Motor neuron (in vitro differentiated cells): ENCODE results near the gene MSN. TPM values are rescaled to one million over a fixed set of nuclear protein-coding genes. Genes with fewer than 3 reads are reported as not detected.

Experiments used
- ATAC-seq, 8 experiments: fragments of 200-7000 bp; cut with Tn5 transposase; replicated peaks in 6 of 8; 2 replicates each; pipeline ENCODE4 v1.8.0; 2021; ENCODE audit warnings: mild to moderate bottlenecking in 8 of 8, moderate library complexity in 8 of 8
- H3K27ac ChIP-seq, 2 donors: fragments of 250-450 bp; sonication (Bioruptor Pico); 2 replicates each; pipeline ENCODE4 v1.9.0; 2021; ENCODE audit warnings: antibody characterized with exemption in 2 of 2, mild to moderate bottlenecking in 2 of 2, moderate library complexity in 1 of 2
- H3K4me1 ChIP-seq, 2 donors: fragments of 250-450 bp; sonication (Bioruptor Pico); replicated peaks in 1 of 2; 2 replicates each; pipeline ENCODE4 v1.6.1; 2021; ENCODE audit warnings: antibody characterized with exemption in 2 of 2, mild to moderate bottlenecking in 2 of 2, moderate library complexity in 1 of 2
- H3K4me3 ChIP-seq, 5 donors: fragments of 250-450 bp; sonication (Bioruptor Pico); 2 replicates each; pipeline ENCODE4 v1.9.0; 2021; ENCODE audit warnings: antibody characterized with exemption in 5 of 5, mild to moderate bottlenecking in 5 of 5, moderate library complexity in 4 of 5
- WGBS, 10 experiments: fragments of 450-650 bp; shearing (Covaris generic); methylation state at CpG; one replicate each; pipeline ENCODE4 v1.0.0; 2022; 5-methylcytosine and 5-hydroxymethylcytosine counted together
- in situ Hi-C, 9 experiments: fragments of 400-800 bp; cut with MboI; loops; one replicate each; pipeline ENCODE4 v1.15.0; 2021; ENCODE audit warnings: low sequenced_read_pairs in 9 of 9, low pct_unique_long_range_greater_than_20kb in 2 of 9; ENCODE audit not compliant: unreplicated experiment in 9 of 9
- total RNA-seq, 8 experiments: library from RNA; unstranded; fragments of 300-600 nt; gene quantifications; 2 replicates each; pipeline versions ENCODE4 v1.2.3 to v1.2.4, GENCODE V29; 2022

MSN gene
- total RNA-seq, 8 experiments from 2014 or later = 41.7 to 210 (median 113) TPM

- in situ Hi-C loops = no loop called here
- no peak overlapping the region for H3K4me3 ChIP-seq
- WGBS, 10 experiments = 33 to 100% (median 100%) methylated on average over 1 to 3 of the region's 5 CpGs; no CpG with 5 or more reads in 5 of the 10 experiments
- no peak for ATAC-seq
- H3K4me1 ChIP-seq = no peaks in the 10 kb centered on the region
- no peak overlapping the region for H3K27ac ChIP-seq
These were observed 38.0 kb downstream of the MSN start for GRCh38 chrX:65705439-65705838.

- ATAC-seq = peak in 5 of 8 experiments; percentile 15 to 74 (median 60)
- H3K27ac ChIP-seq = no peak overlapping the region
- WGBS, 10 experiments = 45% methylated on average over 2 of the region's 5 CpGs; no CpG with 5 or more reads in 9 of the 10 experiments
These were observed 38.8 kb downstream of the MSN start for GRCh38 chrX:65706041-65706828.

GRCh38 chrX:65707151-65707550, 39.7 kb downstream of the MSN start:
- Histone ChIP-seq H3K4me3 (no peak overlapping the region), H3K4me1 (no peaks in the 10 kb centered on the region), H3K27ac (no peak overlapping the region)
- in situ Hi-C loops = no loop called here
- WGBS, 10 experiments = 0% methylated on average over 1 of the region's 2 CpGs; no CpG with 5 or more reads in 9 of the 10 experiments
- peak in 1 of 8 experiments; percentile 24 for ATAC-seq

More at GRCh38 chrX:65706041-65706828, 38.8 kb downstream of the MSN start:
- H3K4me3 ChIP-seq = no peak overlapping the region
- H3K4me1 ChIP-seq = no peaks in the 10 kb centered on the region
- in situ Hi-C loops = no loop called here

- Histone ChIP-seq H3K27ac (no peak overlapping the region), H3K4me1 (no peaks in the 10 kb centered on the region), H3K4me3 (no peak overlapping the region)
- in situ Hi-C loops = no loop called here
- ATAC-seq = no peak
- WGBS, 10 experiments = 40 to 100% (median 80%) methylated on average over 1 to 5 of the region's 6 CpGs; no CpG with 5 or more reads in 1 of the 10 experiments
These were observed 44.8 kb downstream of the MSN start for GRCh38 chrX:65712005-65712806.

GRCh38 chrX:65718538-65718937, 51.1 kb downstream of the MSN start:
- WGBS, 10 experiments = 31 to 100% (median 80%) methylated on average over 1 to 2 of the region's 4 CpGs; no CpG with 5 or more reads in 6 of the 10 experiments
- ATAC-seq = no peak
- Histone ChIP-seq H3K4me1 (no peaks in the 10 kb centered on the region), H3K4me3 (no peak overlapping the region), H3K27ac (no peak overlapping the region)
- in situ Hi-C loops = no loop called here

- ATAC-seq = no peak
- no peaks in the 10 kb centered on the region for H3K4me1 ChIP-seq
- in situ Hi-C loops = no loop called here
- no peak overlapping the region for H3K4me3 ChIP-seq
- WGBS, 10 experiments = 57% methylated on average over 2 of the region's 2 CpGs; no CpG with 5 or more reads in 9 of the 10 experiments
- no peak overlapping the region for H3K27ac ChIP-seq
These were observed 53.0 kb downstream of the MSN start for GRCh38 chrX:65720381-65720964.

- H3K4me3 ChIP-seq = no peak overlapping the region
- WGBS, 10 experiments = 19 to 100% (median 50%) methylated on average over 1 to 2 of the region's 2 CpGs; no CpG with 5 or more reads in 6 of the 10 experiments
- ATAC-seq = no peak
- in situ Hi-C loops = no loop called here
- H3K4me1 ChIP-seq = no peaks in the 10 kb centered on the region
- H3K27ac ChIP-seq = no peak overlapping the region
These were observed 56.3 kb downstream of the MSN start for GRCh38 chrX:65723706-65724105.

- Histone ChIP-seq H3K27ac (no peak overlapping the region), H3K4me1 (no peaks in the 10 kb centered on the region), H3K4me3 (no peak overlapping the region)
- 0% methylated on average over 1 of the region's 1 CpG; no CpG with 5 or more reads in 8 of the 10 experiments for WGBS, 10 experiments
- in situ Hi-C loops = loop anchor here in 1 of 9 experiments (25.0 kb wide), 1 partner anchor 261 kb away; no protein-coding TSS in a partner anchor
- peak in 5 of 8 experiments; percentile 47 to 76 (median 66) for ATAC-seq
These were observed 59.3 kb downstream of the MSN start for GRCh38 chrX:65726715-65727114.

- in situ Hi-C loops = loop anchor here in 1 of 9 experiments (25.0 kb wide), 1 partner anchor 256 kb away; no protein-coding TSS in a partner anchor
- Histone ChIP-seq H3K4me1 (no peaks in the 10 kb centered on the region), H3K4me3 (no peak overlapping the region), H3K27ac (no peak overlapping the region)
- ATAC-seq = no peak
- 100% methylated on average over 1 of the region's 1 CpG; no CpG with 5 or more reads in 8 of the 10 experiments for WGBS, 10 experiments
These were observed 64.3 kb downstream of the MSN start for GRCh38 chrX:65731684-65732289.

GRCh38 chrX:65740909-65741308, 73.5 kb downstream of the MSN start:
- Histone ChIP-seq H3K27ac (no peak overlapping the region), H3K4me3 (no peak overlapping the region), H3K4me1 (no peaks in the 10 kb centered on the region)
- no peak for ATAC-seq
- in situ Hi-C loops = loop anchor here in 1 of 9 experiments (25.0 kb wide), 1 partner anchor 246 kb away; no protein-coding TSS in a partner anchor

- ATAC-seq = no peak
- H3K27ac ChIP-seq = no peak overlapping the region
- H3K4me1 ChIP-seq = no peaks in the 10 kb centered on the region
- in situ Hi-C loops = loop anchor here in 1 of 9 experiments (25.0 kb wide), 1 partner anchor 245 kb away; no protein-coding TSS in a partner anchor
- H3K4me3 ChIP-seq = no peak overlapping the region
- 0 to 30% methylated on average over 1 to 2 of the region's 2 CpGs; no CpG with 5 or more reads in 8 of the 10 experiments for WGBS, 10 experiments
These were observed 74.4 kb downstream of the MSN start for GRCh38 chrX:65741823-65742222.

GRCh38 chrX:65744965-65745364, 77.5 kb downstream of the MSN start:
- Histone ChIP-seq H3K4me1 (no peaks in the 10 kb centered on the region), H3K4me3 (no peak overlapping the region), H3K27ac (no peak overlapping the region)
- in situ Hi-C loops = loop anchor here in 1 of 9 experiments (25.0 kb wide), 1 partner anchor 242 kb away; no protein-coding TSS in a partner anchor
- 50 to 80% (median 80%) methylated on average over 1 of the region's 1 CpG; no CpG with 5 or more reads in 7 of the 10 experiments for WGBS, 10 experiments
- no peak for ATAC-seq
